Caco-2 (cell line): ENCODE measurements around the gene SEMA6B. TPM values are rescaled to one million over a fixed set of nuclear protein-coding genes. Genes with fewer than 3 reads are reported as not detected.

Source experiments
- BruUV-seq: library from RNA; stranded (reverse); fragments of 400-500 nt; replicated peaks from 2 replicates; lab custom pipeline; 2021; lab: Mats Ljungman, UMichigan
- CTCF ChIA-PET: fragments of 300-600 bp; sonication (Branson Sonifier 250); formaldehyde crosslinking; loops from one replicate; lab custom pipeline; 2022; ENCODE audit warnings: antibody characterized with exemption; lab: Charles Lee
- POLR2A ChIA-PET: fragments of 300-600 bp; sonication (Branson Sonifier 250); formaldehyde crosslinking; loops from one replicate; lab custom pipeline; 2022; ENCODE audit warnings: antibody characterized with exemption; lab: Charles Lee
- DNase-seq, 2 experiments: peaks; one replicate each; pipeline versions ENCODE4 v3.0.0 to v3.0.0-alpha.2; 2020 to 2022
- H3K27me3 ChIP-seq: replicated peaks from 2 replicates; pipeline ENCODE4 v1.6.0; 2011; ENCODE audit warnings: low read length; ENCODE audit not compliant: control insufficient read depth, insufficient read depth
- H3K36me3 ChIP-seq: 2 replicates; pipeline ENCODE4 v1.5.1; 2011; ENCODE audit warnings: low read length; ENCODE audit not compliant: control insufficient read depth, insufficient read depth
- H3K4me1 ChIP-seq: fragments of 250-450 bp; sonication (Bioruptor Pico); 2 replicates; pipeline ENCODE4 v1.5.1; 2020; ENCODE audit warnings: mild to moderate bottlenecking
- H3K4me3 ChIP-seq: 2 replicates; pipeline ENCODE4 v1.5.1; 2011; ENCODE audit warnings: low read depth, mild to moderate bottlenecking, control low read depth, low read length
- H3K9me3 ChIP-seq: fragments of 250-450 bp; sonication (Bioruptor Pico); 2 replicates; pipeline ENCODE4 v1.5.1; 2020; ENCODE audit warnings: mild to moderate bottlenecking, moderate library complexity
- H3K27ac Mint-ChIP-seq: one replicate; pipeline ENCODE4 v1.8.0; 2022; ENCODE audit warnings: mixed read lengths; ENCODE audit not compliant: unreplicated experiment
- H3K27me3 Mint-ChIP-seq: one replicate; pipeline ENCODE4 v1.8.0; 2022; ENCODE audit warnings: mixed read lengths; ENCODE audit not compliant: insufficient read depth, unreplicated experiment
- H3K36me3 Mint-ChIP-seq: one replicate; pipeline ENCODE4 v1.8.0; 2022; ENCODE audit warnings: mild to moderate bottlenecking, mixed read lengths; ENCODE audit not compliant: insufficient read depth, unreplicated experiment
- H3K4me1 Mint-ChIP-seq: one replicate; pipeline ENCODE4 v1.8.0; 2022; ENCODE audit warnings: low read depth, mixed read lengths; ENCODE audit not compliant: unreplicated experiment
- H3K4me3 Mint-ChIP-seq: one replicate; pipeline ENCODE4 v1.8.0; 2022; ENCODE audit warnings: mild to moderate bottlenecking, moderate library complexity, mixed read lengths; ENCODE audit not compliant: unreplicated experiment
- H3K9me3 Mint-ChIP-seq: one replicate; pipeline ENCODE4 v1.8.0; 2022; ENCODE audit warnings: mixed read lengths; ENCODE audit not compliant: unreplicated experiment
- intact Hi-C: fragments of 100-400 bp; cut with micrococcal nuclease; formaldehyde crosslinking; loops from one replicate; pipeline ENCODE4 v1.10.0; 2022; ENCODE audit not compliant: unreplicated experiment
- total RNA-seq: library from RNA; stranded (reverse); gene quantifications from 2 replicates; pipeline ENCODE4 v1.2.3, GENCODE V29; 2022
- TF ChIP-seq, protein P1 (sequence below), 2 experiments: fragments of 200-600 bp in 1 of 2; IDR thresholded peaks; 1 replicate in 1 of 2; 2 replicates in 1 of 2; pipeline versions ENCODE4 v1.5.1 to v1.8.0; 2011 to 2022; ENCODE audit warnings: antibody characterized with exemption in 1 of 2, control low read depth in 1 of 2, inconsistent platforms in 1 of 2, low read depth in 1 of 2, low read length in 1 of 2, mild to moderate bottlenecking in 1 of 2, moderate library complexity in 1 of 2; ENCODE audit not compliant: insufficient read depth in 1 of 2, severe bottlenecking in 1 of 2, unreplicated experiment in 1 of 2

SEMA6B gene
- total RNA-seq, 1 experiment from 2014 or later: 0.39 TPM

DNA sequence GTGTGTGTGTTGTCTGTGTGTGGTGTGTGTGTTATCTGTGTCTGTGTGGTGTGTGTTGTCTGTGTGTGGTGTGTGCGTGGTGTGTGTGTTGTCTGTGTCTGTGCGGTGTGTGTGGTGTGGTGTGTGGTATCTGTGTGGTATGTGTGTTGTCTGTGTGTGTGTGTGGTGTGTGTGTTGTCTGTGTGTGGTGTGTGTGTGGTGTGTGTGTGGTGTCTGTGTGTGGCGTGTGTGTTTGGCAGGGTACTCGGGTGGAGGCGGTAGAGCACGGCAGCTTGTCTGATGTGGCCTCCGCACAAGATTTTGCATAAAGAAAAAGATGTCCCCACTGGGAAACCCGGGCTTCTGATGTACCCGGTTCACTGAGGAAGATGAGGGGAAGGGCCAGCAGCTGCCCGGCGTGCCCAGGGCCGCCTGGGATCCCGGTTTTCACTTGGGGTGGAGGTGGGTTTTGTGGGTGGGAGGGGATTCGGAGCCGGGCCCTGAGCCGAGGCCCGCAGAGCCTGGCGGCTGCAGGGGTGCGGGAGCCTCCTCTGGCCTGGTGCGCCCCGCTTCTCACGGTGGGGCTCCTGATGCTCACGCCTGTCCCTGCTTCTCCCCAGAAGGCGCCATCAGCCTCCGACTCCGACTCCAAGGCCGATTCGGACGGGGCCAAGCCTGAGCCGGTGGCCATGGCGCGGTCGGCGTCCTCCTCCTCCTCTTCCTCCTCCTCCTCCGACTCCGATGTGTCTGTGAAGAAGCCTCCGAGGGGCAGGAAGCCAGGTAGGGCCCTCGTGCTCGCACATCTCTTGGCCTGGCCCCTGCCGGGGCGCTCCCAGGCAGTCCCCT lies 66.2 kb downstream of the SEMA6B start:
- Histone ChIP-seq H3K27me3 (no peaks in the 10 kb centered on the region), H3K36me3 (peaks cover 1% of the 10 kb centered on the region), H3K4me3 (no peak overlapping the region), H3K9me3 (no peaks in the 10 kb centered on the region), H3K4me1 (no peaks in the 10 kb centered on the region)
- no peaks in the 10 kb centered on the region for H3K4me1 Mint-ChIP-seq
- no peak overlapping the region for H3K4me3 Mint-ChIP-seq
- TF ChIP-seq, protein P1, sequence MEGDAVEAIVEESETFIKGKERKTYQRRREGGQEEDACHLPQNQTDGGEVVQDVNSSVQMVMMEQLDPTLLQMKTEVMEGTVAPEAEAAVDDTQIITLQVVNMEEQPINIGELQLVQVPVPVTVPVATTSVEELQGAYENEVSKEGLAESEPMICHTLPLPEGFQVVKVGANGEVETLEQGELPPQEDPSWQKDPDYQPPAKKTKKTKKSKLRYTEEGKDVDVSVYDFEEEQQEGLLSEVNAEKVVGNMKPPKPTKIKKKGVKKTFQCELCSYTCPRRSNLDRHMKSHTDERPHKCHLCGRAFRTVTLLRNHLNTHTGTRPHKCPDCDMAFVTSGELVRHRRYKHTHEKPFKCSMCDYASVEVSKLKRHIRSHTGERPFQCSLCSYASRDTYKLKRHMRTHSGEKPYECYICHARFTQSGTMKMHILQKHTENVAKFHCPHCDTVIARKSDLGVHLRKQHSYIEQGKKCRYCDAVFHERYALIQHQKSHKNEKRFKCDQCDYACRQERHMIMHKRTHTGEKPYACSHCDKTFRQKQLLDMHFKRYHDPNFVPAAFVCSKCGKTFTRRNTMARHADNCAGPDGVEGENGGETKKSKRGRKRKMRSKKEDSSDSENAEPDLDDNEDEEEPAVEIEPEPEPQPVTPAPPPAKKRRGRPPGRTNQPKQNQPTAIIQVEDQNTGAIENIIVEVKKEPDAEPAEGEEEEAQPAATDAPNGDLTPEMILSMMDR (IDR thresholded peaks at IDR 0.05; ENCODE audit: insufficient read depth in 1 of 2, low read depth in 1 of 2, low read length in 1 of 2, severe bottlenecking in 1 of 2, unreplicated experiment in 1 of 2): no peak
- no peak overlapping the region for H3K27ac Mint-ChIP-seq
- DNase-seq: no peak
- BruUV-seq: no TSS peak
- H3K36me3 Mint-ChIP-seq: peaks cover 26% of the 10 kb centered on the region
- POLR2A ChIA-PET: no interaction called here
- intact Hi-C loops: no loop called here
- H3K9me3 Mint-ChIP-seq: no peaks in the 10 kb centered on the region
- CTCF ChIA-PET: no interaction called here
- no peaks in the 10 kb centered on the region for H3K27me3 Mint-ChIP-seq

Other genes with a start within 250 kb of the SEMA6B start
- 70.7 and 71.6 TPM in 2 replicates for gene STAP2, start 220.9 kb downstream of the SEMA6B start, total RNA-seq
- 34.9 and 35.7 TPM in 2 replicates for gene MPND, start 216.1 kb downstream of the SEMA6B start, total RNA-seq
- gene SH3GL1, start 159.1 kb downstream of the SEMA6B start, total RNA-seq: 91.3 and 91.5 TPM in 2 replicates
- gene CHAF1A, start 157.0 kb downstream of the SEMA6B start, total RNA-seq: 53.9 and 63.1 TPM in 2 replicates
- gene UBXN6, start 101.9 kb downstream of the SEMA6B start, total RNA-seq: 42.1 and 42.9 TPM in 2 replicates
- 65.7 and 70.8 TPM in 2 replicates for gene HDGFL2, start 87.4 kb downstream of the SEMA6B start, total RNA-seq
- 0.09 and 0.21 TPM in 2 replicates for gene PLIN4, start 41.2 kb downstream of the SEMA6B start, total RNA-seq
- gene PLIN5, start 24.5 kb downstream of the SEMA6B start, total RNA-seq: 0.73 and 0.84 TPM in 2 replicates
- gene LRG1, start 19.6 kb downstream of the SEMA6B start, total RNA-seq: 0.32 and 0.61 TPM in 2 replicates
- 19.6 and 21.8 TPM in 2 replicates for gene TNFAIP8L1, start 79.8 kb upstream of the SEMA6B start, total RNA-seq
- gene MYDGF, start 110.7 kb upstream of the SEMA6B start, total RNA-seq: 106 and 109 TPM in 2 replicates
- 63.2 and 71.4 TPM in 2 replicates for gene DPP9, start 164.2 kb upstream of the SEMA6B start, total RNA-seq
- 12.9 and 13.4 TPM in 2 replicates for gene FEM1A, start 232.1 kb upstream of the SEMA6B start, total RNA-seq